ENCODE data around the gene KCNK4.
"Not testable (repeated sequence)": the region's sequence is repeated elsewhere in the genome, so short reads cannot be mapped to it uniquely, and the experiment has no call there.

Gene KCNK4

DNA sequence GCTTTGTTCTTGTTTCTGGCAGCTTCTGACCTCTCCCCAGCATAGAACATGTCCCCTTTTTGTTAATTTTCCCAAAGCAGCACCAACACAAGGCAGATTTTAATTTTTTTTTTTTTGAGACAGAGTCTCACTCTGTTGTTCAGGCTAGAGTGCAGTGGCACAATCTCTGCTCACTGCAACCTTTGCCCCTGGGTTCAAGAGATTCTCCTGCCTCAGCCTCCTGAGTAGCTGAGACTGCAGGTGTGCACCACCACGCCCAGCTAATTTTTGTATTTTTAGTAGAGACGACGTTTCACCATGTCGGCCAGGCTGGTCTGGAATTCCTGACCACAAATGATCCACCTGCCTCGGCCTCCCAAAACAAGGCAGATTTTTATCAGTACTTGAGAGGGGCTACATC, 16.7 kb downstream of the KCNK4 start:
- not testable (repeated sequence) for H4K8ac ChIP-seq (ENCODE audit: low read depth, low read length); H4K12ac ChIP-seq (ENCODE audit: low read depth, low read length); H4K91ac ChIP-seq (ENCODE audit: low read depth, low read length); H3K4ac ChIP-seq (ENCODE audit: low read depth, low read length); H2BK12ac ChIP-seq (ENCODE audit: low read length); H3K4me2 ChIP-seq (ENCODE audit: low read length); H2BK5ac ChIP-seq (ENCODE audit: low read depth, low read length, poor library complexity); H3K4me3 ChIP-seq (ENCODE audit: low read depth, low read length); H2BK120ac ChIP-seq (ENCODE audit: insufficient read depth, low read length, poor library complexity); H3K27me3 ChIP-seq (ENCODE audit: insufficient read depth, low read length); H3K18ac ChIP-seq (ENCODE audit: low read length); H3K27ac ChIP-seq (ENCODE audit: low read depth, low read length); H2AFZ ChIP-seq (ENCODE audit: insufficient read depth, low read length, poor library complexity); H2AK5ac ChIP-seq (ENCODE audit: low read length); H3K79me2 ChIP-seq (ENCODE audit: control insufficient read depth, insufficient read depth, low read length, poor library complexity); DNase-seq; H3K23ac ChIP-seq (ENCODE audit: low read length); H3K9ac ChIP-seq (ENCODE audit: low read length); H3K14ac ChIP-seq (ENCODE audit: low read length); H3K9me3 ChIP-seq (ENCODE audit: insufficient read depth, low read depth, low read length)
- no CpG with 5 or more reads among the region's 5 CpGs for WGBS (ENCODE audit: extremely low coverage, insufficient coverage, insufficient read length)
- Histone ChIP-seq H3K36me3 (ENCODE audit: control insufficient read depth in 1 of 2, insufficient read depth in 2 of 2, low read length in 2 of 2) (peaks cover 8 to 12% of the 10 kb centered on the region in 2 experiments), H3K79me1 (ENCODE audit: low read length) (peaks cover 15% of the 10 kb centered on the region), H3K4me1 (ENCODE audit: control insufficient read depth in 1 of 2, insufficient read depth in 2 of 2, low read length in 2 of 2) (peaks cover 15 to 18% of the 10 kb centered on the region in 2 experiments)

DNA sequence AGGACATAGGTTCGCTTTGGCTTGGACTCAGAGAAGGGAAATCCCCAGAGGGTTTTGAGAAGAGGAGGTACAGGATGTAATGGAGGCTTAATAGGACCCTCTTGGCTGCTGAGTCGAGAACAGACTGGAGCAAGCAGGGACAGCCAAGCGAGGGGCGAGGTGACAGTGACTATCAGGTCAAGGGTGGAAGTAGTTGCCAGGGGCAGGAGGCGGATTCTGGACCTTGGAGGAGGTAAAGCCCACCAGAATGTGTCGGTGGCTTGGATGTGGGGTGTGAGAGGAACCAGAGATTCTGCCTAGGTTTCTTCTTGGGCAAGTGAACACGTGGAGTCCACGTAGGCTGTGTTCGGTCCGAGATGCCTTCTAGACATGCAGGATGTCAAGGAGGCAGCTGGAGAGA, 21.8 kb downstream of the KCNK4 start:
- WGBS (ENCODE audit: extremely low coverage, insufficient coverage, insufficient read length) = no CpG with 5 or more reads among the region's 10 CpGs
- H3K14ac ChIP-seq (ENCODE audit: low read length) = no peak overlapping the region

DNA sequence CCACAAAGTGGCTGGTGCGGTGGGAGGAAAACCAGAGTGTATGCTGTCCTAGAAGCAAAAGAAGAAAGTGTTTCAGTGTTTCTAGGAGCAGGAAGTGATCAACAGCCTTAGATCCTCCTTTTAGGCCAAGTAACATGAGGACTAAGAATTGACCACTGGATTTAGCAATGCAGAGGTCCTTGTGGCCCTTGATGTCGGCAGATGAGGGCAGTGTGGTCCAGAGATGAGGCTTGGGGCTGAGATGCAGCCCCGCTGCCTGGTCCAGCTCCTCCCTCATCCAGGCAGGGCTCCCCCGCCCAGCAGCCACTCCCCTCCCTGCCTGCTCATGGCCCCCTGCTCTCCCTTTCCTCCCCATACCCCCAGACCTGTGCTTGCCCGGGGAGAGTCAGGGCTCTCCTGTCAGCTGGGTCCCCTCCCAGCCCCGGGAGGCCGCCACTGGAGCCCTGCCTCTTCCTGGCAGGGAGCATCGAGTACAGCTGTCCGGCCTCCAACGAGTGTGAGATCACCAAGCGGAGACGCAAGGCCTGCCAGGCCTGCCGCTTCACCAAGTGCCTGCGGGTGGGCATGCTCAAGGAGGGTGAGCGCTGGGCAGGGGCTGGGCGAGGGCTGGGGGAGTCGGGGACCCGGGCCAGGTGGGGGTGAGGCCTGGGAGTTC, 22.5 kb downstream of the KCNK4 start:
- H3K18ac ChIP-seq (ENCODE audit: low read length) = no peak overlapping the region
- peaks cover 9% of the 10 kb centered on the region for H3K79me2 ChIP-seq (ENCODE audit: control insufficient read depth, insufficient read depth, low read length, poor library complexity)
- peaks cover 2% of the 10 kb centered on the region for H3K9me3 ChIP-seq (ENCODE audit: insufficient read depth, low read depth, low read length)
- peaks cover 14% of the 10 kb centered on the region for H3K79me1 ChIP-seq (ENCODE audit: low read length)
- H2AFZ ChIP-seq (ENCODE audit: insufficient read depth, low read length, poor library complexity) = no peak overlapping the region
- no peak overlapping the region for H3K14ac ChIP-seq (ENCODE audit: low read length)
- H4K8ac ChIP-seq (ENCODE audit: low read depth, low read length) = no peak overlapping the region
- H3K4me3 ChIP-seq (ENCODE audit: low read depth, low read length) = no peak overlapping the region
- H3K23ac ChIP-seq (ENCODE audit: low read length) = no peak overlapping the region
- H4K91ac ChIP-seq (ENCODE audit: low read depth, low read length) = no peak overlapping the region
- H2BK12ac ChIP-seq (ENCODE audit: low read length) = no peak overlapping the region
- DNase-seq = no peak
- no peak overlapping the region for H2BK5ac ChIP-seq (ENCODE audit: low read depth, low read length, poor library complexity)
- no peak overlapping the region for H2AK5ac ChIP-seq (ENCODE audit: low read length)
- WGBS (ENCODE audit: extremely low coverage, insufficient coverage, insufficient read length) = no CpG with 5 or more reads among the region's 18 CpGs
- no peaks in the 10 kb centered on the region for H3K27me3 ChIP-seq (ENCODE audit: insufficient read depth, low read length)
- no peak overlapping the region for H3K4me2 ChIP-seq (ENCODE audit: low read length)
- H3K9ac ChIP-seq (ENCODE audit: low read length) = no peak overlapping the region
- no peak overlapping the region for H3K4ac ChIP-seq (ENCODE audit: low read depth, low read length)
- no peak overlapping the region for H3K27ac ChIP-seq (ENCODE audit: low read depth, low read length)
- no peak overlapping the region for H4K12ac ChIP-seq (ENCODE audit: low read depth, low read length)
- peaks cover 34 to 37% of the 10 kb centered on the region in 2 experiments for H3K36me3 ChIP-seq (ENCODE audit: control insufficient read depth in 1 of 2, insufficient read depth in 2 of 2, low read length in 2 of 2)
- H2BK120ac ChIP-seq (ENCODE audit: insufficient read depth, low read length, poor library complexity) = no peak overlapping the region
- H3K4me1 ChIP-seq (ENCODE audit: control insufficient read depth in 1 of 2, insufficient read depth in 2 of 2, low read length in 2 of 2) = peaks cover 9 to 10% of the 10 kb centered on the region in 2 experiments

More for the DNA sequence above, 21.8 kb downstream of the KCNK4 start:
- Histone ChIP-seq H3K79me2 (ENCODE audit: control insufficient read depth, insufficient read depth, low read length, poor library complexity) (peaks cover 4% of the 10 kb centered on the region), H3K79me1 (ENCODE audit: low read length) (peaks cover 9% of the 10 kb centered on the region), H3K18ac (ENCODE audit: low read length) (no peak overlapping the region), H2BK5ac (ENCODE audit: low read depth, low read length, poor library complexity) (no peak overlapping the region), H3K4me3 (ENCODE audit: low read depth, low read length) (no peak overlapping the region), H4K12ac (ENCODE audit: low read depth, low read length) (peak overlapping the region; percentile 51), H4K91ac (ENCODE audit: low read depth, low read length) (no peak overlapping the region), H2BK12ac (ENCODE audit: low read length) (no peak overlapping the region), H4K8ac (ENCODE audit: low read depth, low read length) (no peak overlapping the region), H3K4me2 (ENCODE audit: low read length) (no peak overlapping the region), H2BK120ac (ENCODE audit: insufficient read depth, low read length, poor library complexity) (no peak overlapping the region), H3K23ac (ENCODE audit: low read length) (no peak overlapping the region), H3K9me3 (ENCODE audit: insufficient read depth, low read depth, low read length) (peaks cover 2% of the 10 kb centered on the region), H2AFZ (ENCODE audit: insufficient read depth, low read length, poor library complexity) (no peak overlapping the region), H3K4ac (ENCODE audit: low read depth, low read length) (no peak overlapping the region), H3K27ac (ENCODE audit: low read depth, low read length) (no peak overlapping the region), H3K36me3 (ENCODE audit: control insufficient read depth in 1 of 2, insufficient read depth in 2 of 2, low read length in 2 of 2) (peaks cover 34 to 40% of the 10 kb centered on the region in 2 experiments), H3K9ac (ENCODE audit: low read length) (no peak overlapping the region), H2AK5ac (ENCODE audit: low read length) (no peak overlapping the region), H3K4me1 (ENCODE audit: control insufficient read depth in 1 of 2, insufficient read depth in 2 of 2, low read length in 2 of 2) (peaks cover 9 to 10% of the 10 kb centered on the region in 2 experiments), H3K27me3 (ENCODE audit: insufficient read depth, low read length) (no peaks in the 10 kb centered on the region)
- DNase-seq = no peak

DNA sequence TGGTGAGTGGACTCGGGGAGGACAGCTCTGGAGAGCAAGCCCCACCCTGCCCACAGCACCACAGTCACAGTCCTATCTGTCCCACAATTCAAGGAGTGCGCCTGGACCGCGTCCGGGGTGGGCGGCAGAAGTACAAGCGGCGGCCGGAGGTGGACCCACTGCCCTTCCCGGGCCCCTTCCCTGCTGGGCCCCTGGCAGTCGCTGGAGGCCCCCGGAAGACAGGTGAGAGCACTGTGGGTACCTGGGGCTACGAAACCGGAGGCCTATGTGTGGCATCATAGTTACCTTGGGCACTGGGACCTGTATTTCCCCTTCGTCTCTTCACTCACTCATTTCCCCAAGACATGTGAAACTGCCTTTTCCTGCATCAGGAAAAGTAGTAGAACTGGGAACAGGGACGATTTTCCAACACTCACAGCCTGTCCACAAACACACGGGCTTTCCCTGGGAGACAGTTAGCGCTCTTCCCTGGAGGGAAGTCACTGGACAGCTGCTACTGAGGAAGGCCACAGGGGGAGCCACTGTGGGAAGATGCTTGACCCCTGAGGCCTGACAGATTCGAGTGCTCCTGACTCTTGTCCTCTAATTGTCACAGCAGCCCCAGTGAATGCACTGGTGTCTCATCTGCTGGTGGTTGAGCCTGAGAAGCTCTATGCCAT, 23.2 kb downstream of the KCNK4 start:
- Histone ChIP-seq H2BK12ac (ENCODE audit: low read length) (no peak overlapping the region), H3K79me1 (ENCODE audit: low read length) (peaks cover 16% of the 10 kb centered on the region), H3K9me3 (ENCODE audit: insufficient read depth, low read depth, low read length) (peaks cover 2% of the 10 kb centered on the region), H3K4me3 (ENCODE audit: low read depth, low read length) (no peak overlapping the region), H3K4me1 (ENCODE audit: control insufficient read depth in 1 of 2, insufficient read depth in 2 of 2, low read length in 2 of 2) (peaks cover 9 to 14% of the 10 kb centered on the region in 2 experiments), H2BK5ac (ENCODE audit: low read depth, low read length, poor library complexity) (no peak overlapping the region), H3K36me3 (ENCODE audit: control insufficient read depth in 1 of 2, insufficient read depth in 2 of 2, low read length in 2 of 2) (peaks cover 34 to 37% of the 10 kb centered on the region in 2 experiments), H2AK5ac (ENCODE audit: low read length) (no peak overlapping the region), H3K23ac (ENCODE audit: low read length) (no peak overlapping the region), H3K9ac (ENCODE audit: low read length) (no peak overlapping the region), H2AFZ (ENCODE audit: insufficient read depth, low read length, poor library complexity) (no peak overlapping the region), H4K12ac (ENCODE audit: low read depth, low read length) (no peak overlapping the region), H3K4ac (ENCODE audit: low read depth, low read length) (no peak overlapping the region), H3K18ac (ENCODE audit: low read length) (no peak overlapping the region), H4K91ac (ENCODE audit: low read depth, low read length) (no peak overlapping the region), H2BK120ac (ENCODE audit: insufficient read depth, low read length, poor library complexity) (no peak overlapping the region), H3K79me2 (ENCODE audit: control insufficient read depth, insufficient read depth, low read length, poor library complexity) (peaks cover 9% of the 10 kb centered on the region), H3K14ac (ENCODE audit: low read length) (no peak overlapping the region), H4K8ac (ENCODE audit: low read depth, low read length) (no peak overlapping the region), H3K27me3 (ENCODE audit: insufficient read depth, low read length) (no peaks in the 10 kb centered on the region), H3K27ac (ENCODE audit: low read depth, low read length) (no peak overlapping the region), H3K4me2 (ENCODE audit: low read length) (no peak overlapping the region)
- WGBS (ENCODE audit: extremely low coverage, insufficient coverage, insufficient read length) = no CpG with 5 or more reads among the region's 19 CpGs
- no peak for DNase-seq
